HL-60 (cell line): Measurements from ENCODE around the gene FNDC3B.

Experiments
- DNase-seq, 2 experiments: peaks; one replicate each; pipeline ENCODE4 v3.0.0-alpha.2; 2010 to 2020; ENCODE audit warnings: low read depth in 1 of 2, low spot score in 1 of 2
- H3K27ac ChIP-seq: fragments of 250-450 bp; sonication (Bioruptor Pico); replicated peaks from 2 replicates; pipeline ENCODE4 v1.5.1; 2020; ENCODE audit warnings: mild to moderate bottlenecking, moderate library complexity
- H3K27me3 ChIP-seq: fragments of 250-450 bp; sonication (Bioruptor Pico); 2 replicates; pipeline ENCODE4 v1.5.1; 2021; ENCODE audit warnings: mild to moderate bottlenecking, moderate library complexity; ENCODE audit not compliant: insufficient read depth, poor library complexity, severe bottlenecking
- H3K4me3 ChIP-seq: replicated peaks from 2 replicates; pipeline ENCODE4 v1.5.1; 2011; ENCODE audit warnings: mild to moderate bottlenecking, control low read depth, low read length; ENCODE audit not compliant: insufficient read depth
- GABPA ChIP-seq: IDR thresholded peaks from 2 replicates; pipeline ENCODE4 v1.6.1; 2012; ENCODE audit warnings: low read depth
- POLR2AphosphoS5 ChIP-seq: IDR thresholded peaks from 2 replicates; pipeline ENCODE4 v1.6.1; 2012; ENCODE audit warnings: low read depth
- SPI1 ChIP-seq: IDR thresholded peaks from 2 replicates; pipeline ENCODE4 v1.6.1; 2012; ENCODE audit warnings: low read depth, mild to moderate bottlenecking, borderline replicate concordance
- TF ChIP-seq, protein P1 (sequence below): IDR thresholded peaks from 2 replicates; pipeline ENCODE4 v1.6.1; 2012; ENCODE audit warnings: low read depth; ENCODE audit not compliant: insufficient replicate concordance
- TF ChIP-seq, protein P2 (sequence below): IDR thresholded peaks from one replicate; pipeline ENCODE4 v1.5.1; 2011; ENCODE audit warnings: low read length, control low read depth, inconsistent platforms; ENCODE audit not compliant: insufficient read depth

Gene FNDC3B

DNA sequence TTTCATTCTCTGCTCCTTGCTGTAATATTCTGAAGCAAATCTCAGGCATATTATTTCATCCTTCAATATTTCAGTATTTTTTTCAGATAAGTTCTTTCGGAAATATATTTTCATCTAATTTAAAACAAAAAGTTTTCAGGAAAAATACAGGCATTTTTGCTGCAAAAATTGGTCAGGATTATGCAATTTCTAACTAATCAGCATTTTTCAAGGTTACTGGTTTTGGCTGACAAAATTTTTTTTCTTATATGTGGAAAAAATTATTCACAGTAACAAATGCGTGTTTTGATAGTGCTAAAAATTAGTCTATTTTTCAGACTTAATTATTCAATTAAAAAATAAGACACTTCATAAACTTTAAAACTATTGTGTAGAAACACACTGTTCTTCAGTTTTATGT lies 31.4 kb downstream of the FNDC3B start:
- TF ChIP-seq GABPA (no peak), POLR2AphosphoS5 (no peak), SPI1 (no peak)
- TF ChIP-seq, protein P1, sequence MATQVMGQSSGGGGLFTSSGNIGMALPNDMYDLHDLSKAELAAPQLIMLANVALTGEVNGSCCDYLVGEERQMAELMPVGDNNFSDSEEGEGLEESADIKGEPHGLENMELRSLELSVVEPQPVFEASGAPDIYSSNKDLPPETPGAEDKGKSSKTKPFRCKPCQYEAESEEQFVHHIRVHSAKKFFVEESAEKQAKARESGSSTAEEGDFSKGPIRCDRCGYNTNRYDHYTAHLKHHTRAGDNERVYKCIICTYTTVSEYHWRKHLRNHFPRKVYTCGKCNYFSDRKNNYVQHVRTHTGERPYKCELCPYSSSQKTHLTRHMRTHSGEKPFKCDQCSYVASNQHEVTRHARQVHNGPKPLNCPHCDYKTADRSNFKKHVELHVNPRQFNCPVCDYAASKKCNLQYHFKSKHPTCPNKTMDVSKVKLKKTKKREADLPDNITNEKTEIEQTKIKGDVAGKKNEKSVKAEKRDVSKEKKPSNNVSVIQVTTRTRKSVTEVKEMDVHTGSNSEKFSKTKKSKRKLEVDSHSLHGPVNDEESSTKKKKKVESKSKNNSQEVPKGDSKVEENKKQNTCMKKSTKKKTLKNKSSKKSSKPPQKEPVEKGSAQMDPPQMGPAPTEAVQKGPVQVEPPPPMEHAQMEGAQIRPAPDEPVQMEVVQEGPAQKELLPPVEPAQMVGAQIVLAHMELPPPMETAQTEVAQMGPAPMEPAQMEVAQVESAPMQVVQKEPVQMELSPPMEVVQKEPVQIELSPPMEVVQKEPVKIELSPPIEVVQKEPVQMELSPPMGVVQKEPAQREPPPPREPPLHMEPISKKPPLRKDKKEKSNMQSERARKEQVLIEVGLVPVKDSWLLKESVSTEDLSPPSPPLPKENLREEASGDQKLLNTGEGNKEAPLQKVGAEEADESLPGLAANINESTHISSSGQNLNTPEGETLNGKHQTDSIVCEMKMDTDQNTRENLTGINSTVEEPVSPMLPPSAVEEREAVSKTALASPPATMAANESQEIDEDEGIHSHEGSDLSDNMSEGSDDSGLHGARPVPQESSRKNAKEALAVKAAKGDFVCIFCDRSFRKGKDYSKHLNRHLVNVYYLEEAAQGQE = no peak
- TF ChIP-seq, protein P2, sequence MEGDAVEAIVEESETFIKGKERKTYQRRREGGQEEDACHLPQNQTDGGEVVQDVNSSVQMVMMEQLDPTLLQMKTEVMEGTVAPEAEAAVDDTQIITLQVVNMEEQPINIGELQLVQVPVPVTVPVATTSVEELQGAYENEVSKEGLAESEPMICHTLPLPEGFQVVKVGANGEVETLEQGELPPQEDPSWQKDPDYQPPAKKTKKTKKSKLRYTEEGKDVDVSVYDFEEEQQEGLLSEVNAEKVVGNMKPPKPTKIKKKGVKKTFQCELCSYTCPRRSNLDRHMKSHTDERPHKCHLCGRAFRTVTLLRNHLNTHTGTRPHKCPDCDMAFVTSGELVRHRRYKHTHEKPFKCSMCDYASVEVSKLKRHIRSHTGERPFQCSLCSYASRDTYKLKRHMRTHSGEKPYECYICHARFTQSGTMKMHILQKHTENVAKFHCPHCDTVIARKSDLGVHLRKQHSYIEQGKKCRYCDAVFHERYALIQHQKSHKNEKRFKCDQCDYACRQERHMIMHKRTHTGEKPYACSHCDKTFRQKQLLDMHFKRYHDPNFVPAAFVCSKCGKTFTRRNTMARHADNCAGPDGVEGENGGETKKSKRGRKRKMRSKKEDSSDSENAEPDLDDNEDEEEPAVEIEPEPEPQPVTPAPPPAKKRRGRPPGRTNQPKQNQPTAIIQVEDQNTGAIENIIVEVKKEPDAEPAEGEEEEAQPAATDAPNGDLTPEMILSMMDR = no peak

DNA sequence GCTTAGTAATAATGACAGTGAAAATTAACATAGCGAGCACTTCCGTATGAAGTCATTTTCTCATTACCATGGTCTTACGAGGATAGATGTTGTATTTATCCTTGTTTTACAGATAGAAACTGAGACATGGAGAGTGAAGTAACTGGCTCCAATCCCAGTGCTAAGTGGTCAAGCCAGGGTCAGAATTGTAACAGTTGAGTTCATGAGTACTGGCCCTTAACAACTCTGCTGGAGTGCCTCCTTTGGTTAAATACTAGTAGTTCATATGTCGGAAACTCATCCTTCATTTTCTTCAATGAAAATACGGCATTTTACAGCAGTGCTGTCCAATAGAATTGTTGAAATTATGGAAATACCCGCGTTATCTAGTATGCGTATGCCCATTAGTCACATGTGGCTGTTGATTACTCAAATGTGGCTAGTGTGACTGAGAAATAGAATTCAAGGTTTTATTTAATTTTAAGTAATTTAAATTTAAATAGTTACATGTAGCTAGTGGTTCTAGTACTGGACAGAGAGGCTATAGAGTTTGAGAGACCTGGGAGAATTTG lies 32.5 kb downstream of the FNDC3B start:
- no peaks in the 10 kb centered on the region for H3K27me3 ChIP-seq
- DNase-seq = no peak
- peak overlapping the region; percentile 82 for H3K27ac ChIP-seq
- H3K4me3 ChIP-seq = no peak overlapping the region
- TF ChIP-seq, protein P2 = no peak
- no peak for TF ChIP-seq SPI1
- no peak for TF ChIP-seq POLR2AphosphoS5
- TF ChIP-seq, protein P1 = no peak
- TF ChIP-seq GABPA = no peak

More for the DNA sequence above, 31.4 kb downstream of the FNDC3B start:
- H3K4me3 ChIP-seq = no peak overlapping the region
- H3K27ac ChIP-seq = peak overlapping the region; percentile 82
- no peak for DNase-seq
- no peaks in the 10 kb centered on the region for H3K27me3 ChIP-seq

DNA sequence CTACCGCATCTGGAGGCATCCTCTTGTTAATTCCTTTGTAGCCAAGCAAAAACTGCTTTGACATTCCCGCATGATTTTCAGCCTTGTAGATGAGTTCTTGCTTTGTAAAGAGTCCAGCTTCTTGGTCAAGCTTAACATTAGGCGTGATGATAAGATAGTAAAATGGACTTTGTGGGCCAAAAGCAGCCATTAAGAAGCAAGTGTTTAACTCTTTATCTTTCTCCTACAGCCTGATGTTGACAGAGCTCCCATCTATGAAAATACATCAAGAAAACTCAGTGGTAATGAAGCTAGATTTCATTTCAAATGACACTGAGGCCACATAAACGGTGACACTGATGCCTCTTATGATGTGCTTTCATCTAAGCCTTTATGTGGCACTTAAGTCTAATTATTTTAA lies 33.2 kb downstream of the FNDC3B start:
- Histone ChIP-seq H3K4me3 (no peak overlapping the region), H3K27ac (peak overlapping the region; percentile 82), H3K27me3 (no peaks in the 10 kb centered on the region)
- no peak for TF ChIP-seq SPI1
- no peak for TF ChIP-seq GABPA
- TF ChIP-seq, protein P1 = no peak
- TF ChIP-seq, protein P2 = no peak
- no peak for TF ChIP-seq POLR2AphosphoS5
- DNase-seq = no peak
